GM19452 (cell line): Measurements from ENCODE around the gene ALPL.

Experiments used
- ATAC-seq: cut with Tn5 transposase; IDR thresholded peaks from one replicate; pipeline ENCODE4 v1.9.1; 2021; ENCODE audit not compliant: unreplicated experiment

The ALPL gene

DNA sequence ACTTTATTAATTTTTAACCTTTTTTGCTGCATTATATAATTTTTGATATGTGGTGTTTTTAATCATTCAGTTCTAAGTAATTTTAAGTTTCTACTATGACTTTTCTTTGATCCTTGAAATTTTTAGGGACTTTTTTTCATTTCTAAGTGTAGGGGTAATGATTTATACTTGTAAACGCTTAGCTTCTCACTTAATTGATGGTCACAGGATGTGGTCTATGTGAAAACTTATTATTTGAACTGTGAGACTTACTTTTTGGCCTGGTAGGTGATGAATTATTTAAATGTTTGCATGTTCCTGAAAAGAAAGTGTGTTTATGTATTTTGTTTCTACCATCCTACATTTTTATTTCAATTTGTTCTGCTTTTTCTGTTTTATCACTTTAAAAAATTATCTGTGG is 17.2 kb downstream of the ALPL start:
- ATAC-seq: no peak

DNA sequence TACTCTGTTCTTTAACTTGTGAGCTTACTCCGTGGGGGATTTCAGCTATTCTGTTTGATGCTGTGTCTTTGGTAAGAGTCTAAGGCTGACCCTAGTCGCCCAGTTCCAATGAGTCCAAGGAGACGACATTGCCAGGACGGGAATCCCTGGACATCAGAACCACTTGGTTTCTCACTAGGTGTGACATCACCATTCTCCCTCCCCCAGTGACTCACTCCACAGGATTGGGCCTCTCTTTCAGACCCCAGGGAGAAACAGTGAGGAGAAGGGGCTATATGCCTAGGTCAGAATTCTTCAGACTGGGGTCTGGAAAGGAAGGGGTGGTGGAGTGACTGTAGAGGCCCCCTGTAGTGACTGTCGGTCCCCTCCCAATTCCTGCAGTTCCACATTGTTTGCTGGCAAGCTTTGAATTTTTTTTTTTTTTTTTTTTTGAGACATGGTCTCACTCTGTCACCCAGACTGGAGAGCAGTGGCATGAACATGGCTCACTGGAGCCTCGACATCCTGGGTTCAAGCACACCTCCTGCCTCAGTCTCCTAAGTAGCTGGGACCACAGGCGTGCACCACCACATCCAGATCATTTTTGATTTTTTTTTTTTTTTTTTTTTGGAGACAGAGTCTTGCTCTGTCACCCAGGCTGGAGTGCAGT is 21.3 kb downstream of the ALPL start:
- no peak for ATAC-seq

DNA sequence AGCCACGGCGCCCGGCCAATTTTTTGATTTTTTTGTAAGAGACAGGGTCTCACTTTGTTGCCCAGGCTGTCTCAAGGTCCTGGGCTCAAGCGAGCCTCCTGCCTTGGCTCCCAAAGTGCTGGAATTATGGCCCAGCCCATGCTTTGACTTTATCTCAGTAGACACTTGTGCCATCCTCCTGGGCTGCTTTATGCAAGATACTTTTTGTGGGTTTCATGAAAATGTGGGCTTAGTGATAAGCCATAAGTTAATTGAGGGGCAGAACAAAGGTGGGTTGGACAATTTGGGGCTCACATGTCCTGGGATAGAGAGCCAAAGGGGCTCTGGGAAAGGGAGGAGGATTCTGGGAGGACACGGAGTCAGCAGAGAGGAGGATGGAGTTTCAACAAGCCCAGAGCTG is 22.0 kb downstream of the ALPL start:
- no peak for ATAC-seq

DNA sequence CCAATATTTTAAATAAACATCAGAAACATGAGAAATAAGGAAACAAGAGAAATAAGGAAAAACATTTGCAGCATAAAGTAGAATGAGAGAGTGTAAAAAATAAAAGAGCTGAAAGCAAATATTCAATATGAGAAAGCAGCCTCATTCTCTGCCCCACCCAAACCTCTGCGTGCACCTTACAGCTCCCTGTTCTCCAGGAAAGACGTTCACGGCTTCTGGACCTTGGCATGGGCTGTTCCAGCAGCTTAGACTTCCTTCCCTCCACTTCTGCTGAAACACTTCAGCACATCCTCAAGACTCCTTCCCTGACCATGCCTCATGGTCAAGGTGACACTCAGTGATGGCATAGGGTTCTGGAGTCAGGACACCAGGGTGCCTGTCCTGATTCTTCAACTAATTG is 23.3 kb downstream of the ALPL start:
- ATAC-seq: no peak

DNA sequence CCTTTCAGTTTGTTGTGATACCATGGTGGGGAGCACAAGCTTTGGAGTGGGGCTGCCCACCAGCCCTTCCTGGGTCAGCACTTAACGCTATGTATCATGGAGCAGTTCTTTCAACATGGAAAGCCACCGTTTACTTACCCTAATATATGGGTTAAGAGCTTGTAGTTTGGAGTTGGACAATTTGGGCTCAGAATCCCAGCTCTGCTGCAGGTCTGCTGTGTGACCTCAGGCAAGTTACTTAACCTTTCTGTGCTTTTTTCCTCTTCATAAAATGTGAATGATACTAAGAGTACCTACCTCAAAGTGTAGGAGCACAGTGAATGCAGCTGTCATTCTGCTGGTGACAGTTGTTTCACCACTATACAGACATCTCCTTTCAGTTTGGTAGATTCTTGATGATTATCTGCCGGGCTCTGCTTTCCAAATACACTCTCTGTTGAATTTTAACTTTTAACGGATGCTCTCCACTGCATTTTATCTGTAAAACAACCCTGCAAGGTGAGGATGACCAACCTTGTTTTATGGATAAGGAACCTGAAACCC is 23.8 kb downstream of the ALPL start:
- ATAC-seq: no peak

DNA sequence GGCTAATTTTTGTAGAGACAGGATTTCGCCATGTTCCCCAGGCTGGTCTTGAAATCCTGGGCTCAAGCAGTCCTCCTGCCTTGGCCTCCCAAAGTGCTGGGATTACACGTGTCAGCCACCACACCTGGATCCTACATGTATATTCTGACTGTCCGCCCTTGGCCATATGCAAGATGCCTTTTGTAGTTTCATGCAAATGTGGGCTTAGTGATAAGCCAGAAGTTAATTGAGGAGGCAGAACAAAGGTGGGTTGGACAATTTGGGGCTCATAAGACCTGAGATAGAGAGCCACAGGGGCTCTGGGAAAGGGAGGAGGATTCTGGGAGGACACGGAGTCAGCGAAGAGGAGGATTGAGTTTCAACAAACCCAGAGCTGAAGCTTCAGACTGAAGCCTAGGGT is 24.9 kb downstream of the ALPL start:
- no peak for ATAC-seq

DNA sequence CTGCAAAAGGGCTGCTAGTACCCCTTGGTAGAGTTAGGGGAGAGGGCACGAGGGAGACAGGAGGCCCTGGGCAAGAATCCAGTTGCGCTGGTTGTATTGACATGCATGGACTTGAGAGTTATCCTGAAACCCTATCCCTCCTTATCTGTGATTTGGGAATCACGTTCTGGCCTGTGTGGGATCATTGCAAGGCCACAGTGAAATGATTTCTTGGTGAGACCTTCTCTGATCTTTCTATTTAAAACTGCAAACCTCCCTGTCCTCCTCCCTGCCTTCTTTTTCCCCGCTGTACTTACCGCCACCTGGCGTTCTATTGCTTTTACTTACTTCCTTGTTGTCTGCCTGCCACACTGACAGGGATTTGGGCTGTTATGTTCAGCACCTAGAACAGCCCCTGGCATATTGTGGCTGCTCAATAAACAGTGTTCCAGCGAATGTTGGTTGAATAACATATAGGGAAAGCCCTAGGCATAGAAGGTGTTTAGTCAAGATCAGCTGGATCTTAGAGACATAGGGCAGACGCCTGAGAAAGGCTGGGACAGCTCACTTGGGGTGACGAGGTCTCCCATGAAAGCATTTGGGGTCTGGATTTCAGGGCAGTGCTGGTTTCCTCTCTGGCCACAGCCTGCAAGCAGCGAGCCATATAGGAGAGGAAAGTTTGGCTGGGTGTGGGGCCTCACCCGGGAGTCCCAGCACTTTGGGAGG is 25.6 kb downstream of the ALPL start:
- no peak for ATAC-seq

DNA sequence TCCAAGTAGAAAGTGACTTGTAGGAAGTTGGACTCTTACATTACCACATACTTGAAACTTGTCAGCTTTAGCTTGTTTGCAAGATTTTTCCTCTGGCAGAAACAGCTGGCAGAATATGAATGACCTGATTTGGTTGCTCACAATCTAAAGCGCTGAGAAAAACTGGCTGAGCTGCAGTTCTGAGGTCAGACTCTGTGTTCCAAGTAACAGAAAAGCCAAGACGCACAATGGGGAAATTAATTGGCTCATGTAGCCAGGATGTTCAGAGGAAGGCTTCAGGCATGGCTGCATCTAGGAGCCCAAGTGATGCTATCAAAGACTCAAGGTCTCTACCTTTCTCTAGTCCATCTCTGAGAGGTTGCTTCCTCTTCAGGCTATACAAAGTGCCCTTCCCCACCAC is 27.0 kb downstream of the ALPL start:
- no peak for ATAC-seq

DNA sequence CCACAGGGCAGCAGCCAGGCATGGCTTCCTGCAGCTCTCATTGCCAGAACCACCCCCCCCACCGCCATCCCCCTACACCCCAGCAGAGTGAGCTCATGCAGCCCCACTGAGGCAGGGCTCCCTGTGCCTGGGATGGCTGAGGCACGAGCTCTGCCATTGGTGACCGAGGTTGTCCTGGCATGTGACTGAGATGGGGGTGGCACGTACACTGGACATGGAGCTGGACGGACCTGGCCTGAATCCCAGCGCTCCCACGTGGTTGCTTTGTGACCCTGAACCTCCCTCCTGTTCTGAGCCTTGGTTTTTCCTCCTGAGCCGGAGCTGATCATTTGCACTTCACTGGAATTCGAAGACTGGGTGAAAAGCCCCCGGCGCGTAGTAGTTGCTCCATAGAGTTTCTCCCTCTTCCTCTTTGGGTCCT is 28.3 kb downstream of the ALPL start:
- no peak for ATAC-seq

DNA sequence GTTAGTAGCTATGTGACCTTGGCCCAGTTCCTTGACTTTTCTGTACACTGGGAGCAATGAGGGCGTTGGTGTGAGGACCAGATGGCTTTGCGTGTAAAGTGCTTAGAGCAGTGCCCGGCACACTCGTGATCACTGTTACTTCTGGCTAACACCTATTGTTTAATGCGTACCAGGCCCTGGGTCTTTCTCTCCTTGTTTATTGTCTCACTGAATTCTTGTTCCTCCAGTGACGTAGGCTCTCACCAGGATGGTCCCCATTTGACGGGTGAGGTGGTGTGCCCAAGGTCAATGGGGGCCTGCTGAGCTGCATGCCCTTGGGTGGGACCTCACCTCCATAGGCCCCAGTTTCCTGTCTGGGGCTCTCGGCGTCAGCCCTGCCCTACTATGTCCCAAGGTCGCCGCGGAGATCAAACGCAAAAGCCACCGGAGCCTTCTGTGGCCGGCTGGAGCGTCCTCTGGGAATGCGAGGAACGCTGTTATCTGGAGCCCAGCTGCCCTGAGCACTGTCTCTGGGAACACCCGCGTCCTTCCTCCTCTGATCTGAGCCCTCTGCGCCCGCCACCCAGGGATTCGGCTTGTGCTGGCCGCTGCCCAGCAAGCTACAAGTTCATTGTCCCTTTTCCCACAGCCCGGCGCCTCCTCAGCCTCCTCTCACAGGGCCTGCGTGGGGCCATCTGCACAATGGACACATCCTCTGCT is 28.9 kb downstream of the ALPL start:
- ATAC-seq: no peak

DNA sequence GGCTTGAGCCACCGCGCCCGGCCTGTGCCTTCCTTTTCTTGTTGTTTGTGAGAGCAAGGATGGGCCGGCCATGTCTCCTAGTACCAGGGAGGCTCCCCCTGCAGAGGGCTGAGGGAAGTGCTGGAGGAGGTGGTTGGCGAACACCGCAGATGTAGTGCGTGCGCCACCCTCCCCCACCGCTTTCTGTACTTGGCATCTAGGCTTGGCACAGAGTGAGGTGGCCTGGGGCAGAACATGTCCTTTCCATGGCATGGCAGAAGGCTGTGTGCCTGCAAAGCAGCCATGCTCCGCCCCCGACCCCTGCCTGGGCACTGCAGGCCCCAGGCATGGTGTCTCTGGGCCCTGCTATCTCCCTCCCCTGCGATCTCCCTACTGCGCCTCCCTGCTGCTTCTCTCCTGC is 30.7 kb downstream of the ALPL start:
- no peak for ATAC-seq

DNA sequence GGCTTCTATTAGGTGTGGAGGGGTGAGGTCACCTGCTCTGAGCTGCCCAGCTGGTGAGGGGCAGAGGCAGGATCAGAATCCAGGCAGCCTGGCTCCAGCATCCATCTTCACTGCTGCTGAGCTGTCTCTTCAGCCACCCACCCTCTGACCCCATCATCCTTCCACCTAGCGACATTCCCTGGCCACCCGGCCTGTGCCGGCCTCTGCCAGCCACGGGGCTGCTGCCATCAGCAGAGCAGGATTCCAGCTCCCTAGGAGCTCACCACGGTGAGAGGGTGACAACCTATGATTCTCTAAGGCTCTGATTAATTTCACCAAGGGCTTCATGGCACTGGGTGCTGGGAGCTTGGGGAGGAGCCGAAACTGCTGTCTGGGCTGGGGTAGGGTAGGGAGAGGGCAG is 32.1 kb downstream of the ALPL start:
- ATAC-seq: no peak

DNA sequence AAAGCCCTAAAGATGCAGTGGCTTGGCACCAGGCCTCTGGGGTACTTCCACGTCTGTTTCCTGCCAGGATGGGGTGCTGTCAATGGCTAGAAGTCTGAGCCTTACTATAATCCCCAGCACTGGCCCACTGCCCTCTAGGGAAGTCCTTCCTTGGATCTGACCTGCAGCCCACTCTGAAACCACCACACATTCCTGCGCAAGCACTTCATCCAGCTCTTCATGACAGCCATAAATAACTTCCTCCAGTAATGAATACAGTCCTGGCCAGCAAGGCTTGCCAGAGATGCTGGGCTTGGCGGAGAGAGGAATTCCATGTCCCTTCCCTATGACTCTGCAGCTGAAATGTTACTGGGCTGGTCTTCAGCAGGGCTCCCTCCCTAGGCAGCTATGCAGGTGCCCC is 32.6 kb downstream of the ALPL start:
- ATAC-seq: no peak

DNA sequence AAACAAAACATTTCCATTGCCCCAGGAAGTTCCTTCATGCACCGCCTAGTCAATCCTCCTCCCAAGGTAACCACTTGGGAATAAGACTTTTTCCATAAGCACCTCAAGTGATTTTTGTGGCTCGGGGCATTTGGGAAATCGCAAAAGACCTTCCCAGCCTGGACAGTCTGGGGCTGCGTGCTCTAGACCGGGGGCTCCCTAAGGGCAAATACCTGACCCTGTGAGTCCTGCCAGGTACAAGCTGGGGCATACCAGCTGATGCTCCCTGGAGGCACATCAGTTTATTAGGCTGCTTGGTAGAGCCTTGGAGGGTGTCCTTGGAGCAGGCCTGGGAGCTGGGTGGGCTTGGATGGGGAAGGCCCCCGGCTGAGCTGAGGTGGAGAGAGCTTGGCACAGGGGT is 34.4 kb downstream of the ALPL start:
- no peak for ATAC-seq

DNA sequence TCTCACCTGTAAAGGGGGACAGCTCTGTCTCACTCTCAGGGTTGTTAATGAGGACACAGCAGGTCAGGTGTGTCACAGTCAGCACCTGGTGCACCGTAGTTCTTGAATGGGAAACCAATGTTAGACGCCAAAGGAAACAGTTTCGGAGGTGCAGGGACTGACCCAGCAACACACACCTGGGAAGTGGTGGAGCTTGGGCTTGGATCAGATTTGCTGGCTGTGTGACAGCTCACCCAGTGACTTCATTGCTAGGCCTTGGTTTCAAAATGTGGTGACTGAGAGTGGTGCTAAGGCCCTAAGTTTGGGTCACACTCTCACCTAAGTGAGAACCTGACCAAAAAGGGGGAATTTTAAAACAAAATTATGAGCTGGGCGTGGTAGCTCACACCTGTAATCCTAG is 34.9 kb downstream of the ALPL start:
- ATAC-seq: no peak

DNA sequence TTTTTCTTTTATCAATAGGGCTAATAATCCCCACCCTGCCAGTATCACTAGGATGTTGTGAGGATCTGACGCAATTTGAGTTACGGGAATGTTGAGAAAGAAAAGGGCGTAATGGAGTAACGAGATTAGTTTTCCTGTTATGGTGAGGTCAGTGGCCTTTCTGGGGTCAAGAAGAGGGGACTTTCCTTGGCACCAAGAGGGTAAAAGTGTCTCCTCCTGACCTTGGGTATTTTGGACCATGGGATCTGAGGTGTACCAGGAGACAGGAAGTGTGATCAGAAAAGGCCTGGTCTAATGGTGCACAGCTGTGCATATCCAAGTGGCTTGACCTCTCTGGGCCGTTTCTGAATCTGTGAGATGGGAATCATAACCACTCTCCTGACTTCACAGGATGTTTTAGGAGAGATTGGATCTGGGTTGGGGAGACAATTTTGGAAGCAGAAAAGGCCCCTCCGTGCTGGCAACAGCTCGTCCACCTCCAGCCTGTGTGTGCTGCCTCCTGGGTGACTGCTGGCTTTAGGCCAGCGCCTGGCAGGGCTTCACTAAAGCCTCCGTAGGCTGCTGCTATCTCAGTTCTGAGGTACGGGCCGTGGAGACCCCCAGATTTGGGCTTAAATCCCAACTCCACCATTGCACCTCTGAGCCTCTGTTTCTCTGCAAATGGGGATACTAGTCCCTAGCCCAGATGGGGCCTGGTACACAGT is 37.1 kb downstream of the ALPL start:
- ATAC-seq: no peak

DNA sequence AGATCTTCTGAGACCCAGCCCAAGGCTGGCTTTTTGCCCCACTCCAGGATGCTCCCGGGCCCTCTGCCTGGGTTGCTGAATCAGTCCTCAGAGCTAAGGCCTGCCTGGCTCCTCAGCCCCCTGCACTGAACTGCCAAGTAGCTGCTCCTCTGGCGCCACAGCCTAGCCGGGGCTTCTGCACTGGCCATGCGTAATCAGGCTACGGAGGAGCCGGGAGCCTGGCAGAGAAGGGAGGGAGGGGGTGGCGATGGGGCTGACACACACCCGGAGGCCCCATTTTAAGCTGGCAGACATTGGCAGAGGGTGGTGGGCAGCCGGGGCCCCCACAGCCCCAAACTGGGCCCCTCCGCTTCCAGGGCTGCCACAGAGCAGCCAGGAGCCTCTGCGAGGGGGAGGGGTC is 38.7 kb downstream of the ALPL start:
- ATAC-seq: no peak

DNA sequence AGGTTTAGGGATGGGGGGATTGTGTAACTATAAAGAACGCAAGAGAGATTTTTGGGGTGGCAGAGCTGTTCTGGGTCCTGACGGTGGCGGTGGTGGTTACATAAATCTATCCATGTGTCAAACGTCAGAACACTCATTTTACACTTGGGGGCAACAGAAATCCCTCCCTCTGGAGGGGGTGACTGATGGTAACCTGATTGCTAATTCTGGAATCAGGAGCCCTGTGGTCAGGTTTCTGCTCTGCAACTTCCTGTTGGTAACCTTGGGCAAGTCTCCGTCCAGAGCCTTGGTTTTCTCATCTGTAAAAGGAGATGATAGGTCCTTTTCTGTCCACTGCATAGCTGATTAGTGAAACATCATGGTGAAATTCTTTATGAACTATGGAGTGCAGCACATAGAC is 40.9 kb downstream of the ALPL start:
- no peak for ATAC-seq

DNA sequence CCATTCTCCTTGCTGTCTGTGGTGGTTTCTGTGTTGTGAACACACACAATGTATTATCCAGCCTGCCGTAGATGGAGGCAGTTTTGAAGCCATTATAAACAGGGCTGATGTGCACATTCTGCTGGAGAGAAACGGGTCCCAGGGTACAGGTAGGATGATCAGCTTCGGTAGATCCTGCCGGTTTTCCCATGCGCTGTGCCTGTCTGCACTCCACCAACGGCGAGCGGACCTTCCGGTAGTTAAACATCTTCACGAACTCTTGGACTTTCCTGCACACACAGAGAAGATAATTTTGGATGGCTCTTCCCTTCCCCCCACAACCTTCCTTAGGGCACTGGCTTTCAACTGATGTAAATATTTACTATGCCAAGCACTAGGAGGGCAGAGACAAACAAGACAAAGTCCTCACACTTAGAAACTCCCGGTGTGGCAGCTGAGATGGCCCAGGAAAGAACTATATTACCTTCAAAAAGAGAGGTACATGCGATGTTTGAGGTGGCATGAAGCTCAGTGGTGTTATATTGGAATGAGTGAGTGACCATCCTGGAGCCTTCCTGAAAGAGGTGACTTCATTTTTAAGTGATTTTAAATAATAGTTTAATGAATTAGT is 41.7 kb downstream of the ALPL start:
- ATAC-seq: no peak

DNA sequence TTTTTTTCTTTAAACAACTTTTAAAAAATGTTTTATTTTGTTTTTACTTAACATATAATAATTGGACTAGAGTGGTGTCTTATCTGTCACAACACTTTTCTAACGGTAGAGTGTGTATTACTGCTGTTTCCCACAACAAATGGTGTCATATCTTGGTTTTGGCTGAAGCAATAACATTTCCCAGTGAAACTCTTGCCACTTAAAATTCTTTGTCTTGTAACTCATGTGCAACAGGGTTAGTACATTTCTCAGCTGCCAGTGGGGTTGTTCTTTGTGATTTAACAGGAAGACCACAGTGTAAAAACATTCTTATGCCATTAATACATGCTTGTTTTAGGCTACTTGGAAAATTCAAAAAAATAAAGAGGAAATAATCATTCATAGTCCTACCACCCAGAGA is 43.5 kb downstream of the ALPL start:
- no peak for ATAC-seq
